ENCODE results near the gene AP5S1.

DNA sequence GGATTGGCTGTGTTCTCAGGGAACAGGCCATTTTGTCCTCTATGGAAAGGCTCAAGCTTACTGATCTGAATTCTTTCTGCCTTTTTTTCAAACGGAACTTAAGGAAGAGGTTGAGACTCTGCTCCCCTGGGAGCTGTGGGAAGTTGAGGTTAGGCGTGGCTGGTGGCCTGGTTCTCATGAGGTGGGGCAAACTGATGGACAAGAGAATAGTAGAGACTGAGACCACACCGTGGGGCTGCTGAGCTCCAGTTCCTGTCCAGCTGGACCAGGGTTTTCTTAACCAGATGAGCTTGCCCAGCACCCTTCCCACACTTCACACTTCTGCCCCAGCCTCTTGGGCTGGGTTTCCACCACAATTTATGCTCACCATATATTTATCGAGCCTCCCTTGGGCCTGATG lies 6.1 kb downstream of the AP5S1 start:
- TF ChIP-seq, protein P1, sequence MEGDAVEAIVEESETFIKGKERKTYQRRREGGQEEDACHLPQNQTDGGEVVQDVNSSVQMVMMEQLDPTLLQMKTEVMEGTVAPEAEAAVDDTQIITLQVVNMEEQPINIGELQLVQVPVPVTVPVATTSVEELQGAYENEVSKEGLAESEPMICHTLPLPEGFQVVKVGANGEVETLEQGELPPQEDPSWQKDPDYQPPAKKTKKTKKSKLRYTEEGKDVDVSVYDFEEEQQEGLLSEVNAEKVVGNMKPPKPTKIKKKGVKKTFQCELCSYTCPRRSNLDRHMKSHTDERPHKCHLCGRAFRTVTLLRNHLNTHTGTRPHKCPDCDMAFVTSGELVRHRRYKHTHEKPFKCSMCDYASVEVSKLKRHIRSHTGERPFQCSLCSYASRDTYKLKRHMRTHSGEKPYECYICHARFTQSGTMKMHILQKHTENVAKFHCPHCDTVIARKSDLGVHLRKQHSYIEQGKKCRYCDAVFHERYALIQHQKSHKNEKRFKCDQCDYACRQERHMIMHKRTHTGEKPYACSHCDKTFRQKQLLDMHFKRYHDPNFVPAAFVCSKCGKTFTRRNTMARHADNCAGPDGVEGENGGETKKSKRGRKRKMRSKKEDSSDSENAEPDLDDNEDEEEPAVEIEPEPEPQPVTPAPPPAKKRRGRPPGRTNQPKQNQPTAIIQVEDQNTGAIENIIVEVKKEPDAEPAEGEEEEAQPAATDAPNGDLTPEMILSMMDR (IDR thresholded peaks at IDR 0.05; ENCODE audit: borderline replicate concordance, extremely low read depth, low read length, poor library complexity, severe bottlenecking) = no peak
- no peak for TF ChIP-seq EZH2 (IDR thresholded peaks at IDR 0.05; ENCODE audit: borderline replicate concordance, low read depth, low read length, severe bottlenecking)

Data from DND-41 (cell line).